Erythroblast (primary cell): ENCODE results near the gene CTNNBIP1.
"Not testable (repeated sequence)": the region's sequence is repeated elsewhere in the genome, so short reads cannot be mapped to it uniquely, and the experiment has no call there.

Experiments
- DNase-seq, 2 experiments: peaks; one replicate each; lab custom pipeline; 2025; lab: John Stamatoyannopoulos, UW
- GATA1 ChIP-seq: IDR thresholded peaks from 2 replicates; pipeline ENCODE4 v1.6.1; 2011; ENCODE audit warnings: low read depth, mild to moderate bottlenecking, control low read depth, low read length, moderate library complexity
- POLR2A ChIP-seq: IDR thresholded peaks from 2 replicates; pipeline ENCODE4 v1.6.1; 2011; ENCODE audit warnings: mild to moderate bottlenecking, low read length

Gene CTNNBIP1

DNA sequence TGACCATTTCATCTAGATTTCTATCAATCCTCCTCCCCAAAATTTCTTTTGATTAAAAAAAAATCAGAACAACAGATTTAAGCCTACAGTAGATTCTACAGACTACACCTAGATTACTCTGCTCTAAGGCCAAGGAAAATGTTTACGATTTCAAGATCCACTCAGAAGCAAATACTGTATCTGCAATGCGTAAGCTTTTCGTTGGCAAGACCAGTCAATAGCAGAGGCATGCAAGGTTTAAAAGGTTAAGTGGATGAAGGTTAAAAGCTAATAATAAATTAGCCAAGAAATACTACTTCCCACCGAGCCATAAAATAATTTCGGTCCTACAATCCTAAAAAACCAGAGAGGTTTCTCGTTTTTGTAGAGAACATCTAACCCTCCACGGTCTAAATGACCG lies 87.6 kb downstream of the CTNNBIP1 start:
- TF ChIP-seq GATA1 (no peak), POLR2A (no peak)
- DNase-seq, result no peak

DNA sequence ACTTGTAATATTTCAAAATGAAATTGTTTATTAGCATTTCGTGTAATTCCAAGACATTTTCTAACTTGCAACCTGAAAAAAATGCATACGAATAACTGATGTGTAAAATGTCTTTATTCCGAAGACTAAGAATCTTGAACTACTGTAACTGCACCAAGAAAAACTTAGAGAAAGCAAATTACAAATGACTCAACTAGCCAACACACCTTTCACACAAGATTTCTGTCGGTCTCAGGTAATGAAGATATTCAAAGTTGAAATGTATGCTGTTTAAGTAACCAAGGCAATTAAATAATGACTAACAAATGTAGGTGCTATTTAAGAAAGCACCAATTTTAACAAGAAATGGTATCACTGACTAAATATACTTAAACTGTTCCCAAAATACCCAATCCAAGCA lies 88.4 kb downstream of the CTNNBIP1 start:
- DNase-seq, result no peak
- TF ChIP-seq GATA1, result no peak
- no peak for TF ChIP-seq POLR2A

DNA sequence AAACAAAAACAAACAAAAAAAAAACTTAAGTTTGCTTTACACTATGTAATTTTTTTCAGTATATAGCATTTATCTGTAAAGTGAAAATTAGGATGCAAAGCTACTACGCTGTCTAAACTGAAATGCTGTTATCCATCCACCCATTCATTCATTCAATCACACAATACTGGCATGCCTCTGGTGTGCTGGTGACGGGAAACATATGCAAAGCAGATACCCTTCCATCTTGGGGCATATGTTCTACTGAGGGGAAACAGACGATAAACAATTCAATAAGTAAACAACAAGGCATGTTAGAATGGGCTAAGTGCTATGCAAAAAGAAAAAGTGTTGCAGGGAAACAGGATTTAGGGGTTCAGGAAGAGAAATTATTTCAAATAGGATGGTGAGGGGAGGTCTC lies 89.5 kb downstream of the CTNNBIP1 start:
- no peak for DNase-seq
- TF ChIP-seq POLR2A (no peak), GATA1 (no peak)

DNA sequence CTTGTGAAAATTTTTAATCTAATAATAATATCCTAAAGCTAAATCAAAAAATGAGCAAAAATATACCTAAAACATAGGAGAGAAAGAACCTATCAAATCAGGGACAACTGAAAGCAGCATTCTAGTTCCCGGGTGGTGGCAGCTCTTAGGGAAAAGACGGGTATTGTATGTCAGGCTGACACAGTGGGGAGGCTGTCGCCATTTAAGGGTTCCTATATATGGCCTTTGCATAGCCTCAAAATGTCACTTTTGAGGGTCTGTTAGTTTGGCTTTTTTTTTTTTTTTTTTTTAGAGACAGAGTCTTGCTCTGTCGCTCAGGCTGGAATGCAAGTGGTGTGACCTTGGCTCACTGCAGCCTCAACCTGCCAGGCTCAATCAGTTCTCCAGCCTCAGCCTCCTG lies 92.3 kb downstream of the CTNNBIP1 start:
- TF ChIP-seq GATA1 (no peak), POLR2A (no peak)

DNA sequence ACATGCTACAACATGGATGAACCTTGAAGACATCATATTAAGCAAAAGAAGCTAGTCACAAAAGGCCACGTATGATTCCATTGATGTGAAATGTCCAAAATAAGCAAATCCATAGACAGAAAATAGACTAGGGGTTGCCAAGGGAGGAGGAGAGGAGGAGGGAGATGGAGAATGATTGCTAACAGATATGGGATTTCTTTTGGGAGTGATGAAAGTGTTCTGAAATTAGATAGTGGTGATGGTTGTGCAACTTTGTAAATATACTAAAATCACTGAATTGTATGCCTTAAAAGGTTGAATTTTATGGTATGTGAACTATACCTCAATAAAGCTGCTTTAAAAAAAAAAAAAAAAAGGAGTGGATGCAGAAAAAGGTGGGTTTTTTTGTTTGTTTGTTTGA lies 93.9 kb downstream of the CTNNBIP1 start:
- DNase-seq, result no peak
- TF ChIP-seq GATA1 (no peak), POLR2A (no peak)

More for the DNA sequence above, 92.3 kb downstream of the CTNNBIP1 start:
- DNase-seq, result no peak

DNA sequence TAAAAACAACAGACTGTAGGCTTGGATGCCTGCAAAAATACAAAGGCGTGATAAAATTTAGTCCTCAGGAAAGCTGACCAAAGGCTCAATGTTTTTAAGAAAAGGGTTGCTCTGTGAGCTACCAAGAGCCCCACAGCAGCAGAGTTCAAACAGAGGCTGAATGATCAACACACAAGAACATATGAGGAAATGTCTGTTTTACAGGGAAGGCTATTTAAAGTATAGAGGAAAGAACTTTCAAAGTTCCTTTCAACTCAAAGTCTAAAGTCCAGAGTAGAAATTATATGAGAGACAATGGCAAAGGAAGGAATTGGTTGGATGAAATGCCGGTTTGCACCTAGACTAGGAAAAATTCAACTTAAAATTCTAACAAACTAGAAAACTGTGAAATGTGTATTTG lies 94.9 kb downstream of the CTNNBIP1 start:
- no peak for DNase-seq
- no peak for TF ChIP-seq GATA1
- no peak for TF ChIP-seq POLR2A

DNA sequence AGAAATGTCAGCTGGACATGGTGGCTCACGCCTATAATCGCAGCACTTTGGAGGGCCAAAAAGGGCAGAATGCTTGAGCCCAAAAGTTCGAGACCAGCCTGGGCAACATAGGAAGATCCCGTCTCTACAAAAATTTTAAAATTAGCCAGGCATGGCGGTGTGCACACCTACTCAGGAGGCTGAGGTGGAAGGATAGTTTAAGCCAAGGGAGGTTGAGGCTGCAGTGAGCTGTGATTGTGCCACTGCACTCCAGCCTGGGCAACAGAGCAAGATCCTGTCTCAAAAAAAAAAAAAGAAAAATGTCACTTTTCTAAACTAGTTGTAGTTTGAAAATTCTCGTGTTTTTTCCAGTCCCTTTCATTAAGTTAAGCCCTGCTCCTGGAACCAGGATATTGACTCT lies 95.5 kb downstream of the CTNNBIP1 start:
- DNase-seq, result no peak

DNA sequence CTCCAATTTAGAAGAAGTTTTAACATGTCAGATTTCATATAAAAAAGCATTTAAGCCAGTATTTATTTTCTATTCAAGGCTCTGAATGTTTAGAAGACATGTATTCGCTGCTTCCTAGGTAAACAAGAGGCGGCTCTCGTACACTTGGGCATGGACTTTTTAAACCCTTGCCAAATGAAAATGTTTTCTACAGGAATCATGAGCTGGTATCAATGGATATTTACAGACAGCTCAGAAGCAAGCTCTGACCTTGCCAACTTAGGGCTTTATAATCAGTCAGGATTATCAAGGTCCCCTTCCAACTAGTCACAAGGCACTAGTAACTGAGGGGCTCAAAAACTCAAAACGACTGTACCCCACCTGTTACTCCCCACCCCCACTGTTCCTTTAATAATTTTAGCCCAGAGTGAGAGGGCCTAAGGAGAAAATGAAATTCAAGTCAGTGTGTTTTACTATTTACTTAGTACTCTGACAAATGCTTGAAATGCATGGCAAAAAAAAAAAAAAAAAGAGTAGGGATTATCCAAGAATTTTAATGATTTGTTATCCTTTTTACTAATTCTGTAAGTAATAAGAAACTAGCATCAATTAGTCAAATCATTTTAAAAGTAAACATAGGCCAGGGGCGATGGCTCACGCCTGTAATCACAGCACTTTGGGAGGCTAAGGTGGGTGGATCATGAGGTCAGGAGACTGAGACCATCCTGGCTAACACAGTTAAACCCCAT lies 98.7 kb downstream of the CTNNBIP1 start:
- DNase-seq, result no peak
- TF ChIP-seq GATA1 (no peak), POLR2A (no peak)

More for the DNA sequence above, 95.5 kb downstream of the CTNNBIP1 start:
- TF ChIP-seq POLR2A, result no peak
- no peak for TF ChIP-seq GATA1

DNA sequence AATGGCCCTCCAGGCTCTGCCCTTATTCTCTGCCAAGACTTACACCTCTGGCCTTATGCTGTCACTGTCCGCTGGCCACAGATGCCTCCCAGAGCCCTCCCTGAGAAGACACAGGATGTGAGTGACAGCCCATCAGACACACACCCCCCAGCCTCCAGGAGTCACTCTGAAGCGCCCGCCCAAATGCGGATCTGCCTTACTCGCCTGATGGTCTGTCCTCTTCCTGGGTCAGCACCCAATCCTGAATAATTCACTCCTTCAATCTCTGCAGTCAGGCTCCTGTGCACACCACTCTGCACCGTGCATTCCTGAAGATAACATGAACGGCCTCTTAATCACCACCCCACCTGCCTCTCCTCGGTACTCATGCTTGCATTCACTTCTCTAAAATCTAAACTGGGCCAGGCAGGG lies 101.0 kb downstream of the CTNNBIP1 start:
- no peak for TF ChIP-seq GATA1
- no peak for TF ChIP-seq POLR2A
- DNase-seq, result no peak

DNA sequence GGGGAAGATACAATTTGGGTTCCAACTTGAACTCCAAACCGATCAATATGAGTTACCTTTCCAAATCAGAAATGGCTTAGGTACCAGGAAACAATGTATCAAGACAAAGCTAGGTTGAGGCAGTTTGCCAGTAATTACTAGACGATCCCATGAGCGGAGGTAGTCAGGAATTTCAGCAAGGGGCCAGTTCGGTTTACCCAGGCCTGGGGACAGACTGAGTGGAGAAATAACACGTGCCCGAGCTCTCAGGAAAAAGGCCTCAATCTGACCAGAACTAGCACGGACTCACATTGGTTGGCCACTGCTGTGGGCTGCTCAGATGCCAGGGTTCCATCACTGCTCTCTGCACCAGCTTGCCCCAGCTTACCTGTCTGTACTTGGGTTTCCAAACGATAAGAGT lies 101.6 kb downstream of the CTNNBIP1 start:
- no peak for DNase-seq
- TF ChIP-seq POLR2A (no peak), GATA1 (no peak)

DNA sequence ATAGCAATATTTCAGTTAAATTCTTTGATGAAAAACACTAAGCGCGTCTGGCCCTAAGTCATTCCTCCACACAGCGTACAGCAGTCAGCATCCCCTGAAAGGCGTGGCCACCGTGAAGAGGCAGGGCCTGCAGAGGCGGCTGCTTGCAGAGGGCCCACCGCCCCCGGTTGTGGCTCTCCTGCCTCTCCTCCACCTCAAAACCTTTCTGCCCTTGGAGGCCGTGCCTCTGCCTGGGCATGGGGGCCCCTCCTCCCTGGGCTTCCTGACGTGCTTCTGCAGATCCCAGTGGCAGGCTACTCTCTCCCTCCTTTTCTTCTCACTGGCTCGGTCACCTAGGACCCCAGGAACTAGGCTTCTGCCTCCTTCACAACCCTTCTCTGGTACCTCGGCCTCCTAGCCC lies 102.5 kb downstream of the CTNNBIP1 start:
- TF ChIP-seq POLR2A (no peak), GATA1 (no peak)

DNA sequence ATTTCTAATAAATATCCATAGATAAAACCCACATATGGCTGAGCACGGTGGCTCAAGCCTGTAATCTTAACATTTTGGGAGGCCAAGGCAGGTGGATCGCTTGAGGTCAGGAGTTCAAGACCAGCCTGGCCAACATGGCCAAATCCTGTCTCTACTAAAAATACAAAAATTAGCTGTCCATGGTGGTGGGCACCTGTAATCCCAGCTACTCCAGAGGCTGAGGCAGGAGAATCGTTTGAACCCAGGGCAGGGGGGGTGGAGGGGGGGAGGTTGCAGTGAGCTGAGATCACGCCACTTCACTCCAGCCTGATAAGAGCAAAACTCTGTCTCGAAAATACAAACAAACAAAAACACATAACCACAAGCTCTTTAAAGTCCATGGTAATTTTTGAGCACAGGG lies 104.1 kb downstream of the CTNNBIP1 start:
- DNase-seq, result not testable (repeated sequence)

More for the DNA sequence above, 102.5 kb downstream of the CTNNBIP1 start:
- no peak for DNase-seq

DNA sequence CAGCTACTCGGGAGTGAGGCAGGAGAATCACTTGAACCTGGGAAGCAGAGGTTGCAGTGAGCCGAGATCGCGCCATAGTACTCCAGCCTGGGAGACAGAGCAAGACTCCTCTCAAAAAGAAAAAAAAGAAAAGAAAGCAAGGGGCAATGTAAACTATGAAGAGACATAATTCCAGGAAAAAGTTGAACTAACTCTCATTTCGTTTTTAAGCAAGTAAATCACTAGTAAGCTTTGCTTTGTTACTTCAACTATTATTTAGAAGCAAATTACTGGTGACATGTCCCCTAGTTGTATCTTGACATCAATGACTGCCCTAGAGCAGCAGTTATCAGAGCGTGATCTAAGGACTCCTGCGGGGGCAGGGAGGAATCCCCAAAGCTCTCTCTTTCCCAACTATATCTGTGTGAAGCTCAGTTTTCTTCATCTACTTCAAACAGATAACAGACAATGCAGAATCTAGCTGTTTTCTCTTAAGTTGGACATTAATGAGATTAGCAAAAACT lies 105.0 kb downstream of the CTNNBIP1 start:
- no peak for DNase-seq
- TF ChIP-seq POLR2A (no peak), GATA1 (no peak)

DNA sequence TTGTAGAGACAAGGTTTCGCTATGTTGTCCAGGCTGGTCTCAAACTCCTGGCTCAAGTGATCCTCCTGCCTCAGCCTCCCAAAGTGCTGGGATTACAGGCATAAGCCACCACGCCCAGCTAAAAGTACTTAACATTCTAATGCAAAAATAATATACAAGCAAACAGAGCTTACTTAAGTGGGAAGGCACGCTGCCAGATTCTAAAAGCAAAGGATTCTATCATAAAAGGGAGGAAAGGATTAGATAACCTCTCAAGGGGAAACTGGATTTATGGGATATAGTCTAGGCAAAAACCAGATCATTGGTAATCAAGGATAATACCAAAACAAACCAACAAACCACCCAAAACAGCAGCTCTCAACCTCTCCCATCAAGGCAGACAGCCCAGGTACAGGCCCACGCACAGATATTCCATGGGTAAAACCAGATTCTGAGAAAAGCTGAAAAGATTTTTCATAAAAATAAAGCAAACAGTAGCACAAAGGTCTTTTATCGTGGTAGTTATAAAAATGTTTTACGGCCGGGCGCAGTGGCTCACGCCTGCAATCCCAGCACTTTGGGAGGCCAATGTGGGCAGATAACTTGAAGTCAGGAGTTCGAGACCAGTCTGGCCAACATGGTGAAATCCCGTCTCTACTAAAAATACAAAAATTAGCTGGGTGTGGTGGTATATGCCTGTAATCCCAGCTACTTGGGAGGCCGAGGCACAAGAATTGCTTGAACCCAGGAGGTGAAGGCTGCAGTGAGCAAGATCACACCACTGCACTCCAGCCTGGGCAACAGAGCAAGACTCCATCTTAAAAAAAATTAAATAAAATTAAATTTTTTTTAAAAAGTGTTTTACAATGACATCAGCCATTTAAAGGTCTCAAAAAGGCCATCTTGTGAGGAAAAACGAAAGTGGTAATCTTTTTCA lies 106.8 kb downstream of the CTNNBIP1 start:
- DNase-seq, result not testable (repeated sequence)

DNA sequence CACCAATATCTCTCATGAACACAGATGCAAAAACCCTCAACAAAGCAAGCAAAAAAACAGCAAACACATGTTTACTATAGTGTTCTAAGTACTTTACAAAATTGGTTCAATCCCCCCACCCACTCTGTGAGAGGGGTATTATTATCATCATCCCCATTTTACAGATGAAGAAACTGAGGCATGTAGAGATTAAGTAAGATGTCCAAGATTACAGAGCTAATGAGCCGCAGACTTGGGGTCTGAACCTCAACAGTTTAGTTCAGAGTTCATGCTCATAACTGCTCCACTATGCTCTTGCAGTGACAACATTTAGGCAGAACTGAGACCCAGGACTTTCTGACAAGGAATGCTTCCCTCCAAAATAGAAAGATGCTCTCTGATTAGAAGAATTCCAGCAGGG lies 108.2 kb downstream of the CTNNBIP1 start:
- TF ChIP-seq POLR2A (no peak), GATA1 (no peak)
- DNase-seq, result no peak
